ENCODE measurements around the gene UBR4. TPM values are rescaled to one million over a fixed set of nuclear protein-coding genes. Genes with fewer than 3 reads are reported as not detected.
"Not testable (repeated sequence)": the region's sequence is repeated elsewhere in the genome, so short reads cannot be mapped to it uniquely, and the experiment has no call there.

The UBR4 gene
- total RNA-seq, 1 donor from 2014 or later = 69.7 TPM

DNA sequence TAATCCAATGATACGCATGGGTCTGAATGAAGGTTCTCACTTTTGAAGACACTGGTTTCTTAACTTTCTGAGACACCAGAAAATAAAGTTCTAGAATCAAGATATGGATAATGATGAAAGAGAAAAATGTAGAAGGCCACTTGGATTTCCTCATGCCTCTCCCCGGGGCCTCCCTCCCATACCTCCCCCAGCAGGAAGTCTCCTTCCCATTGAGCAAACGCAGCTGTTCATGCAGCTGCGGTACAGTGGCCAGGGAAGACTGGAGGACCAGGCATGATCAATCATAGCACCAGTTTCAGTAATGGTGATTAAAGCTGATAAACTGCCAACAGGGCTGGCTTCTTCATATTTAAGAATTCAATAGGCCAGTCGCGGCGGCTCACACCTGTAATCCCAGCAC lies 10.9 kb upstream of the UBR4 start:
- FAIRE-seq = no peak
- DNase-seq (ENCODE audit: low spot score in 2 of 2) = no peak

GRCh38 chr1:19220080-19220846 lies 10.2 kb upstream of the UBR4 start:
- FAIRE-seq (no peak), DNase-seq (ENCODE audit: low spot score in 2 of 2) (no peak)

- DNase-seq (ENCODE audit: low spot score in 2 of 2) = no peak
- FAIRE-seq = no peak
Measured at GRCh38 chr1:19219451-19219850, 9.4 kb upstream of the UBR4 start.

DNA sequence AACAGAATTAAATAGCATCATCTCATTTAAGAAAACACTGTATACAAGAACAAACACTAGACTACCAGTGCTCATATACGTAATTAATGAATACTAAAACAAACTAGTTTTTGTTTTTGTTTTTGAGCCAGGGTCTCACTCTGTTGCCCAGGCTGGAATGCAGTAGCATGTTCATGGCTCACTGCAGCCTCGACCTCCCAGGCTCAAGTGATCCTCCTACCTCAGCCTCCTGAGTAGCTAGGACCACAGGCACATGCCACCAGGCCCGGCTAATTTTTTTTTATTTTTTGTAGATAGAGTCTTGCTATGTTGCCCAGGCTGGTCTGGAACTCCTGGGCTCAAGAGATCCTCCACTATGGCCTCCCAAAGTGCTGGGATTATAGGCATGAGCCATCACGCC lies 6.5 kb upstream of the UBR4 start:
- DNase-seq (ENCODE audit: low spot score in 2 of 2); FAIRE-seq: not testable (repeated sequence)

DNA sequence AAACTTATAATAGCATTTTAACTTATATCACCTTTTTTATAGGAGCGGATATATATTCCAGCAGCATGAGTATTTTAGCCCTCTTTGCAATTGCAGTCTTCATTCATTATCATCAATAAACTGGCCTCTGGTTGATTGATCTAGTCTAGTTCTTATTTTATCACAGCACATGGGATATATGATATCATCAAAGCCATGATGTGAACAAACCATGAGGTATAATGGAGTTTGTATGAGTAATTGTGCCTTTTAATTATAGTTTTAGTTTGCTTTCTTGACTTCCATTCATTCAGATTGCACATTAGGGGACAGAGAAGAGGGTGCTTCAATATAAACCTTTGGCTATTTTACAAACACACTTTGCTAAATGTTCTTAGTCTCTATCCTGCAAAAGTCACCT lies 3.5 kb upstream of the UBR4 start:
- FAIRE-seq = no peak
- no peak for DNase-seq (ENCODE audit: low spot score in 2 of 2)

DNA sequence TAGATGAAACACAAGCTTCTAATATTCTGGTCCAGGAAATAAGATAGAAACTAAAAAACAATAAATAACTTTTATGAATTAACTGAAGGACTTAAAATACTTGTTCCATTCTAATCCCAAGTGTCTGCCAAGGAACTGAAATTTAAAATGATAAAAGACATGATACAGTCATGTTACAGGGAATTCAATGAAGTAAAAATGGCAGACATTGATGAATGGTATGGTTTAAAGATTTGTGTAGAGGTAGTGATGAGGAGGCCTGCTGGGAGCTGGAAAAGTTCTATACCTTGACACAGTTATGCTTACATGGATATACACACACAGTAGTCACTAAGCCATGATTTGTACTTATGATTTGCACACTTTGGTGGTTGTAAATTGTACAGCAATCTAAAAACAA lies 2.1 kb upstream of the UBR4 start:
- FAIRE-seq = no peak
- DNase-seq (ENCODE audit: low spot score in 2 of 2) = no peak

DNA sequence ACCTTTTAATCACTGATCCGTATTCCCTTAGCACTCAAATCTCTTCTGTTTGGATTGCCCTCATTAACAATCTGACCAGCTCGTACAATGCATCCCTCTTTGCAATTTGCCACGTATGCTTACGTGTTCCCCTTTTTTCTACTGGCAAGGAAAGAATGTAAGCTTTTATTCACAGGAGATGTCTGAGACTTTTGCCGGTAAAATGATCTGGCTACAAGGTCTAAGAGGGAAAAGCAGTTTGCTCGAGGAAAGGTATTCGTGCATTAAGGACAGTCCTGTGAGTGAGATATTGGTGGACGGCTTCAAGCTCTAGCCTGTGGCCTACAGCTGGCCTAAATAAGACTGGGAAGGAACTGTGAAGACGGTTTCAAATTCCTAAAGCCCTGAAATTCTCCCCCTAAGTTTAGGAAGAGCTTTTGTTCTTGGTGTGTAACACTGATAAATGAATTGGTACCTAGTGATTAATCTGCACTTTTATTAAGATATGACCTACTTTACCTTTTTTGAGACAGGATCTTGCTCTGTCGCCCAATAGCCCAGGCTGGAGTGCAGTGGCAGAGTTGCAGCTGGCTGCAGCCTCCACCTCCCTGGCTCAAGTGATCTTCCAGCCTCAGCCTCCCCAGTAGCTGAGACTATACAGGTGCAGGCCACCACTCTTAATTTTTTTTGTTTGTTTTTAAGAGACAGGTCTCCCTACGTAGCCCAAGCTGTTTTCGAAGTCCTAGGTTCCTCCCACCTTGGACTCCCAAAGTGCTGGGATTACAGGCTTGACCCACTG lies 895 bp upstream of the UBR4 start:
- FAIRE-seq = no peak
- no peak for DNase-seq (ENCODE audit: low spot score in 2 of 2)

DNA sequence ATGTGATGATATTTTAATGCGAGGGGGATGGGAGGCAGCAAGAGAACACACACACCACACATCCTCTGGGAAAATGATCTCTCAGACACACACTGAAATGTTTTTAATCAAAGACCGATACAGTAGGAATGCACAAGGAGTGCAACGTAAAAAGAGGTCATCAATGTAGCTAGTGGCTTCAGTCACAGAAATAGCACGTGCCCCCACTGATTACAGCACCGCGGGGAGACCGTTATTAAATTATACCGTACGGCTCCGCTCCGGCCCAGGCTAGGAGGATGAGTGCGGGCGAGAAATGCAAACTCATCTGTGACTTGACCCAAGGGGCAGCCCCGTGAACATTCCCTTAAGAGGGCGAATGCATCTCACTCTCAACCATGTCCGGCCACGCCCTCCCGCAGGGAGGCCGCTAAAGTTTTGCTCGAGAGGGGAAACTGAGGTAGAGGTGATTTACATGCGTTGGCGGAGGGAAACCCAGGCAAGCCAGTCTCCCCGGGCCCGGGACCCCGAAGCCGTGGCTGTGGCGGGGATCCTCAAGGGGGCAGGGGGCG lies 552 bp downstream of the UBR4 start:
- no peak for FAIRE-seq
- DNase-seq (ENCODE audit: low spot score in 2 of 2) = no peak

- FAIRE-seq (no peak), DNase-seq (ENCODE audit: low spot score in 2 of 2) (no peak)
Measured at GRCh38 chr1:19208710-19209438, 1.2 kb downstream of the UBR4 start.

DNA sequence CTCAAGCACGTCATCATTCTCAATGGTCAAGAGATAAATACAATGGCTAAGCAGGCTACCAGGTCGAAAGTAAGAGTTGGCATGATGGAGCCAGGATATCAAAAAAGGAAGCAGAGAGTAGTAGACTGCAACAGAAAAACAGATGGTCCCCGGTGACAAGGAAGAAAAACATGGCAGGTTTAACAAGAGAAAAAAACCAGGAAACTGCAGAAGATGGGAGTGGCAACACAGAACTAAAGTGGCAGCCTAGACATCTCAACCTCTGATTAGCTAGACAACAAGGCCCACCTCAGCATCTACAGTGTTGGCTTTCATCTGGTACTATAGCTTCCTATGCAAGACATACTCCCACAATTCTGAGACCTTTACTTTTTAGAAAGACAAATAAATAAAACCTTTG lies 3.1 kb downstream of the UBR4 start:
- DNase-seq (ENCODE audit: low spot score in 2 of 2) (no peak), FAIRE-seq (no peak)

DNA sequence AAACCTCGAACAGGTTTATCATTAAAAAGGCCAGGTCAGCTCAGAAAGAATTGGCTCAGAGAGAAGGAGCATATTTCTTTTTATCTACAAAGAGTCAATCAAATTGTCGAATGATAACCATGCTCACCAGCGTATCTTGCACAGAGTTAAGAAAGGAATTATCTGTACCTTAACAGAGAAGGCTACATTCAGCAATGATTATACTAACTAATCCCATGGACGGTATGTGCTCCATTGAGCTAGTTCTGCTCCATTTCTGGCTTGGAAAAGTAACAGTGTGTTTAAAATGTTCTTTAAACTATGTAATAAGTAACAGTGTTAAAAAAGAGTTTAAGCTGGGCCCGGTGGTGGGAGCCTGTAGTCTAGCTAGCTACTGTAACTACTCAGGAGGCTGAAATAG lies 4.2 kb downstream of the UBR4 start:
- FAIRE-seq = no peak
- no peak for DNase-seq (ENCODE audit: low spot score in 2 of 2)

DNA sequence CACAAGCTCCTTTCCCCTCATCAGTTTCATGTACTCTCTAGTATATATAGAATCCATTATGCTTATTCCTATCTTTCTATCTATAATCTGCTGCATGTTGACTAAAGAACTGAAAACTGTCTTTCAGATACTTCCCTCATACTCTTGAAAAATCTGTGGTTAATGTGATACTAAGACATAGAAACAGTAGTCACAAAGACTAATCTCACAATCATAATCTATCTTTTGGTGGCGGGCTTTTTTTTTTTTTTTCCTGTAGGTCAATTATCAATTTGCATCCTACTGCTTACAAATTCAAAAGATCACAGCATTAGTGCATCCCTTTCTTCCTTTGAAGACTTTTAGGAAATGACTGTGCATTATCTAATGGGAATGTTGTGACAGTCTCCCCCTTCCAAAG lies 4.7 kb downstream of the UBR4 start:
- DNase-seq (ENCODE audit: low spot score in 2 of 2) (no peak), FAIRE-seq (no peak)

- FAIRE-seq = no peak
- no peak for DNase-seq (ENCODE audit: low spot score in 2 of 2)
Measured at GRCh38 chr1:19204446-19205266, 5.4 kb downstream of the UBR4 start.

- FAIRE-seq = no peak
Measured at GRCh38 chr1:19203440-19203839, 6.6 kb downstream of the UBR4 start.

DNA sequence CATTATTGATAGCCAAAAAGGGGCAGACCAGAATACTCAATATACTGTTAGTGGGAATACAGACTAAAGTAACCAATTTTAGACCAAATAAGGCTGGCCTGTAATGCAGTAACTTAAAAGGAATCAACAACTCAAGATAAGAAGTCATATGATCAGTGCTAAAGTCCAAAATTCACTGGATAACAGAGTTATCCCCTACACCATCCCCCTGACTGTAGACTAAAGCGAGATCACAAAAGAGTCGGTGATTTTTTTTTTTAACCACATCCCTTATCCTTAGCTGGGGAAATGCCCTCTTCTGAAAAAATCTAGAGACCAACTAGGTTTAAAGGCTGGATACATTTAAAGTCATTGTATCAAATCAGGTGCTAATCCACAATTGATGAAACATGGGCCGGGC lies 7.7 kb downstream of the UBR4 start:
- DNase-seq (ENCODE audit: low spot score in 2 of 2) = no peak
- FAIRE-seq = no peak

More at GRCh38 chr1:19203440-19203839, 6.6 kb downstream of the UBR4 start:
- DNase-seq (ENCODE audit: low spot score in 2 of 2) = no peak

DNA sequence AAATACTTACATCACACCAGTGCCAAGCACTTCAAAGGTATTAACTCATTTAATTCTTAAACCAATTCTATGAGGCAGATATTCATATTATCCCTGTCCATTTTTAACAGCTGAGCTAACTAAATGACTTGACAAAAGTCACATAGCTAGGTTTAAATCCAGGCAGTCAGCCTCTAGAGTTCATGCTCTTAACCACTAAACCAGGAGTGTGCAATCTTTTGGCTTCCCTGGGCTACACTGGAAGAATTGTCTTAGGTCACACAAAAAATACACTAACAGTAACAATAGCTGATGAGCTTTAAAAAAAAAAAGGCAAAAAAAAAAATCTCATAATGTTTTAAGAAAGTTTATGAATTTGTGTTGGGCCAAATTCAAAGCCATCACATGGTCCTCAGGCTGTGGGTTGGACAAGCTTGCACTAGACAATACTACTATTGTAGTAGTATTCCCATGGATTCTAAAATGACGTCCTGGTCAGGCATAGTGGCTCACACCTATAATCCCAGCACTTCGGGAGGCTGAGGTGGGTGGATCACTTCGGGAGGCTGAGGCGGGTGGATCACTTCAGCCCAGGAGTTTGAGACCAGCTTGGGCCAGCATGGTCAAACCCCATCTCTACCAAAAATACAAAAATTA lies 10.0 kb downstream of the UBR4 start:
- FAIRE-seq = no peak

DNA sequence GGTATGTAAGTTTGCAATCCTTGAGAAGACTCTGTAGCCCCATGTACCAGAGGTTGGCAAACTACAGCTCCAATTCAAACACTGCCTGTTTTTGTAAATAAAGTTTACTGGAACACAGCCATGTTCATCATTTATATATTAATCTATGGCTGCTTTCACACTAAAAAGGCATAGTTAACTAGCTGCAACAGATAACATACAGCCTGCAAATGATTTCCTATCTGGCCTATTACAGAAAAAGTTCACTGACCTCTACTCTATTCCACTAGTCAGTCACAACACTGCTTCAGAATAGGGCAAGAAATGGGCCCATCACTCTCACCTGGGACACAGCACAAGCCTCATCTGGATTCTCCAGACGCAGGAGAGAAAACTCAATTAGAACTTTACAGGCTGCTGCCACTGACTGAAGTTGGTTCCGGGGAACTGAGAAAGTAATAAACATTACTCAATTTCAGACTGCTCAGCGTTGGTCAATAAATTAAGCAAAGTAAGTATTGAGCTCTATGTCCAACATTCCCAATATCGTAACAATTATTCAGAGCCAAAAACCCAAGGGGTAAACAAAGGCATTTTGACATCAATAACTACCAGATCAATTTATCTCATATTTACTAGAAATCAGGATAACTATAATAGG lies 10.6 kb downstream of the UBR4 start:
- DNase-seq (ENCODE audit: low spot score in 2 of 2) (no peak), FAIRE-seq (no peak)

More for the DNA sequence above, 10.0 kb downstream of the UBR4 start:
- DNase-seq (ENCODE audit: low spot score in 2 of 2) = no peak

- FAIRE-seq = no peak
Measured at GRCh38 chr1:19198820-19199219, 11.2 kb downstream of the UBR4 start.

GRCh38 chr1:19197845-19198244 lies 12.2 kb downstream of the UBR4 start:
- no peak for FAIRE-seq
- DNase-seq (ENCODE audit: low spot score in 2 of 2) = no peak

More at GRCh38 chr1:19198820-19199219, 11.2 kb downstream of the UBR4 start:
- no peak for DNase-seq (ENCODE audit: low spot score in 2 of 2)

All from frontal cortex (tissue), 4 donors.